Spinal cord (tissue), 10 donors: ENCODE results near the gene ZNF469. TPM values are rescaled to one million over a fixed set of nuclear protein-coding genes. Genes with fewer than 3 reads are reported as not detected.

ENCODE experiments used
- DNase-seq, 6 donors: peaks; one replicate each; pipeline versions ENCODE4 v3.0.0 to v3.0.0-alpha.2; 2013 to 2015; ENCODE audit warnings: low spot score in 6 of 6, low read depth in 4 of 6
- H3K27ac ChIP-seq: one replicate; pipeline ENCODE4 v1.5.1; 2013; ENCODE audit warnings: low read depth, low read length, control low read depth
- H3K27me3 ChIP-seq: one replicate; pipeline ENCODE4 v1.6.1; 2013; ENCODE audit warnings: low read length; ENCODE audit not compliant: control insufficient read depth, insufficient read depth
- H3K36me3 ChIP-seq: one replicate; pipeline ENCODE4 v1.6.1; 2013; ENCODE audit warnings: low read length; ENCODE audit not compliant: control insufficient read depth, insufficient read depth
- H3K4me1 ChIP-seq: one replicate; pipeline ENCODE4 v1.6.1; 2013; ENCODE audit warnings: low read length; ENCODE audit not compliant: control insufficient read depth, insufficient read depth
- H3K4me3 ChIP-seq: one replicate; pipeline ENCODE4 v1.5.1; 2013; ENCODE audit warnings: low read depth, low read length, control low read depth
- H3K9me3 ChIP-seq: one replicate; pipeline ENCODE4 v1.6.1; 2013; ENCODE audit warnings: low read length; ENCODE audit not compliant: control insufficient read depth, insufficient read depth
- WGBS: methylation state at CpG from one replicate; pipeline ENCODE4 v1.1.5; 2013; ENCODE audit warnings: missing lambda C conversion rate; ENCODE audit not compliant: insufficient coverage; 5-methylcytosine and 5-hydroxymethylcytosine counted together
- polyA plus RNA-seq, 2 donors: library from polyadenylated mRNA; unstranded; fragments of 120-200 nt; gene quantifications; one replicate each; pipeline ENCODE4 v1.2.1, GENCODE V29; 2013; ENCODE audit not compliant: insufficient read length in 2 of 2
- total RNA-seq, 2 donors: library from RNA; depleted of rRNA in 1 of 2; stranded (reverse); fragments of 120-200 nt in 1 of 2; fragments of >200 nt in 1 of 2; gene quantifications; one replicate each; pipeline versions ENCODE4 v1.2.3 to v1.2.4, GENCODE V29; 2013 to 2014
- donor health status: healthy.

ZNF469 gene
- total and polyA plus RNA-seq, 4 donors, result 3.2 to 11.1 (median 5.8) TPM

- Histone ChIP-seq H3K27ac (no peak overlapping the region), H3K36me3 (peaks cover 24% of the 10 kb centered on the region), H3K27me3 (no peaks in the 10 kb centered on the region), H3K4me3 (no peak overlapping the region), H3K9me3 (no peaks in the 10 kb centered on the region), H3K4me1 (peaks cover 25% of the 10 kb centered on the region)
- WGBS, result 91% methylated on average over 8 of the region's 10 CpGs
- DNase-seq, result no peak
Measured at GRCh38 chr16:88419790-88420189, 37.0 kb downstream of the ZNF469 start.

GRCh38 chr16:88420496-88420895 is 37.7 kb downstream of the ZNF469 start:
- WGBS, result 92% methylated on average over 11 of the region's 12 CpGs
- H3K27me3 ChIP-seq, result no peaks in the 10 kb centered on the region
- H3K9me3 ChIP-seq, result no peaks in the 10 kb centered on the region
- peaks cover 28% of the 10 kb centered on the region for H3K4me1 ChIP-seq
- H3K36me3 ChIP-seq, result peaks cover 23% of the 10 kb centered on the region
- DNase-seq, result no peak
- H3K27ac ChIP-seq, result no peak overlapping the region
- H3K4me3 ChIP-seq, result no peak overlapping the region

- no peak overlapping the region for H3K27ac ChIP-seq
- peaks cover 29% of the 10 kb centered on the region for H3K36me3 ChIP-seq
- H3K27me3 ChIP-seq, result no peaks in the 10 kb centered on the region
- no peak overlapping the region for H3K4me3 ChIP-seq
- no peaks in the 10 kb centered on the region for H3K9me3 ChIP-seq
- no peak for DNase-seq
- peaks cover 20% of the 10 kb centered on the region for H3K4me1 ChIP-seq
- WGBS, result 91% methylated on average over 13 of the region's 14 CpGs
Measured at GRCh38 chr16:88421301-88421700, 38.5 kb downstream of the ZNF469 start.

GRCh38 chr16:88421871-88422433 is 39.2 kb downstream of the ZNF469 start:
- H3K4me3 ChIP-seq, result no peak overlapping the region
- H3K9me3 ChIP-seq, result no peaks in the 10 kb centered on the region
- 45% methylated on average over 4 of the region's 5 CpGs for WGBS
- peaks cover 16% of the 10 kb centered on the region for H3K4me1 ChIP-seq
- no peak for DNase-seq
- H3K36me3 ChIP-seq, result peaks cover 31% of the 10 kb centered on the region
- H3K27ac ChIP-seq, result no peak overlapping the region
- no peaks in the 10 kb centered on the region for H3K27me3 ChIP-seq

GRCh38 chr16:88422733-88423447 is 40.1 kb downstream of the ZNF469 start:
- WGBS, result 39% methylated on average over 3 of the region's 3 CpGs
- Histone ChIP-seq H3K4me3 (no peak overlapping the region), H3K27ac (no peak overlapping the region), H3K27me3 (no peaks in the 10 kb centered on the region), H3K9me3 (no peaks in the 10 kb centered on the region), H3K4me1 (peaks cover 16% of the 10 kb centered on the region), H3K36me3 (peaks cover 40% of the 10 kb centered on the region)
- DNase-seq, result no peak

- Histone ChIP-seq H3K9me3 (no peaks in the 10 kb centered on the region), H3K4me3 (no peak overlapping the region), H3K4me1 (peaks cover 16% of the 10 kb centered on the region), H3K36me3 (peaks cover 45% of the 10 kb centered on the region), H3K27ac (no peak overlapping the region), H3K27me3 (no peaks in the 10 kb centered on the region)
- DNase-seq, result no peak
- 68% methylated on average over 3 of the region's 6 CpGs for WGBS
Measured at GRCh38 chr16:88423448-88423850, 40.7 kb downstream of the ZNF469 start.

GRCh38 chr16:88424587-88425235 is 42.0 kb downstream of the ZNF469 start:
- Histone ChIP-seq H3K9me3 (no peaks in the 10 kb centered on the region), H3K4me3 (no peak overlapping the region), H3K27ac (no peak overlapping the region), H3K4me1 (peaks cover 20% of the 10 kb centered on the region), H3K36me3 (peaks cover 54% of the 10 kb centered on the region), H3K27me3 (peaks cover under 1% of the 10 kb centered on the region)
- no peak for DNase-seq
- whole genome bisulfite sequencing, result 52% methylated on average over 23 of the region's 24 CpGs

- Histone ChIP-seq H3K27me3 (peaks cover 7% of the 10 kb centered on the region), H3K27ac (no peak overlapping the region), H3K9me3 (no peaks in the 10 kb centered on the region), H3K4me1 (peaks cover 29% of the 10 kb centered on the region), H3K36me3 (peaks cover 52% of the 10 kb centered on the region), H3K4me3 (no peak overlapping the region)
- DNase-seq, result no peak
- 91% methylated on average over 13 of the region's 13 CpGs for WGBS
Measured at GRCh38 chr16:88426018-88426417, 43.3 kb downstream of the ZNF469 start.

- Histone ChIP-seq H3K4me3 (no peak overlapping the region), H3K27me3 (peaks cover 19% of the 10 kb centered on the region), H3K27ac (no peak overlapping the region), H3K4me1 (peaks cover 41% of the 10 kb centered on the region), H3K36me3 (peaks cover 63% of the 10 kb centered on the region), H3K9me3 (no peaks in the 10 kb centered on the region)
- no peak for DNase-seq
- 87% methylated on average over 19 of the region's 19 CpGs for WGBS
Measured at GRCh38 chr16:88427376-88427775, 44.6 kb downstream of the ZNF469 start.
